ENCODE data around the gene CPEB2.

DNA sequence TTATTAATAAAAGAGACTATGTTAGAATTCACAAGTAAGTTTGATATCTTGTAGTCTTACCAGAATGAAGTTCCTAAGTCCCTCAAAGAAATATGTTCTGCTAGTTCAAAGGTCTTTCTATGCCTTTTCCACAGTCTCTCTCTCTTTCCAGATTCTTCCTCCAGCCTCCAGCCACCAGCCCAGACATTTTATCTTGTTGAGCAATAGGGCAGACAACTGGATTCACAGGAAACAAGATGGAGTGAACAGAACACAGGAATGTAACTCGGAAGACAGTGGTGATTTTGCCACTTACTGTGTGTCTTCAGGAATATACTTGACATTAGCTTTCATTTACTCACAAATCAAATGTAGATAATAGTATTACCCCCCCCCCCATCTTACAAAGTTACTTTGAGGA, 17.1 kb upstream of the CPEB2 start:
- TF ChIP-seq, protein P1, sequence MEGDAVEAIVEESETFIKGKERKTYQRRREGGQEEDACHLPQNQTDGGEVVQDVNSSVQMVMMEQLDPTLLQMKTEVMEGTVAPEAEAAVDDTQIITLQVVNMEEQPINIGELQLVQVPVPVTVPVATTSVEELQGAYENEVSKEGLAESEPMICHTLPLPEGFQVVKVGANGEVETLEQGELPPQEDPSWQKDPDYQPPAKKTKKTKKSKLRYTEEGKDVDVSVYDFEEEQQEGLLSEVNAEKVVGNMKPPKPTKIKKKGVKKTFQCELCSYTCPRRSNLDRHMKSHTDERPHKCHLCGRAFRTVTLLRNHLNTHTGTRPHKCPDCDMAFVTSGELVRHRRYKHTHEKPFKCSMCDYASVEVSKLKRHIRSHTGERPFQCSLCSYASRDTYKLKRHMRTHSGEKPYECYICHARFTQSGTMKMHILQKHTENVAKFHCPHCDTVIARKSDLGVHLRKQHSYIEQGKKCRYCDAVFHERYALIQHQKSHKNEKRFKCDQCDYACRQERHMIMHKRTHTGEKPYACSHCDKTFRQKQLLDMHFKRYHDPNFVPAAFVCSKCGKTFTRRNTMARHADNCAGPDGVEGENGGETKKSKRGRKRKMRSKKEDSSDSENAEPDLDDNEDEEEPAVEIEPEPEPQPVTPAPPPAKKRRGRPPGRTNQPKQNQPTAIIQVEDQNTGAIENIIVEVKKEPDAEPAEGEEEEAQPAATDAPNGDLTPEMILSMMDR (IDR thresholded peaks at IDR 0.05), result no peak
- no peak for TF ChIP-seq POLR2A (IDR thresholded peaks at IDR 0.05)

All from esophagus squamous epithelium (tissue), 4 donors.